Neural cell (in vitro differentiated cells): ENCODE results near the gene FNDC3B.

Experiments used
- EZH2 ChIP-seq: fragments of 200-600, 300-800 bp; shearing (Covaris generic), sonication (generic); IDR thresholded peaks from 2 replicates; pipeline ENCODE4 v1.6.1; 2014; ENCODE audit warnings: antibody characterized with exemption, low read length, borderline replicate concordance, mild to moderate bottlenecking; ENCODE audit not compliant: insufficient read depth, poor library complexity, severe bottlenecking
- POLR2AphosphoS5 ChIP-seq: IDR thresholded peaks from 2 replicates; pipeline ENCODE4 v1.6.1; 2012
- RAD21 ChIP-seq: fragments of 450-650 bp; conservative IDR thresholded peaks from 2 replicates; pipeline ENCODE4 v1.6.1; 2014; ENCODE audit warnings: antibody characterized with exemption, mild to moderate bottlenecking, moderate library complexity
- TF ChIP-seq, protein P1 (sequence below): fragments of 450-650 bp; IDR thresholded peaks from 2 replicates; pipeline ENCODE4 v1.5.1; 2014; ENCODE audit warnings: antibody characterized with exemption, mild to moderate bottlenecking, moderate library complexity; ENCODE audit not compliant: poor library complexity, severe bottlenecking

DNA sequence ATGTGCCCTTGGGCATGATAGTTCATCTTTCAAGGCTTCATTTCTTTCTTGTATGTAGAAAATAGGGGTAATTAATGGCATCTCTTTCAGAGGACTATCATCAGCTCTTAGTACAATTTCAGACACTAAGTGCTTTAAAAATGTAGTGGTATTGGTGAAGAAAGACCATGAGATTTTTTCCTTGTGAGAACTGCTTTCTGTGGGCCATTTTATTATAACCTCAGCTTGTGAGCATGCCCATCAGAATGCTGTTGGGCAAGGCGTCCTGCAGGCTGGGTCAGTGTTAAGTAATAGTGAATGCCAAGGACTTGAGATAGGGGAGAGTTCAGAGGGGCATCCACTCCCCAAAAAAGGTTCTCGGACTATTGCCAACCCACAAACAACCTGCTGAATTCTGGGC is 221.0 kb downstream of the FNDC3B start:
- TF ChIP-seq POLR2AphosphoS5 (no peak), RAD21 (no peak), EZH2 (no peak)
- TF ChIP-seq, protein P1, sequence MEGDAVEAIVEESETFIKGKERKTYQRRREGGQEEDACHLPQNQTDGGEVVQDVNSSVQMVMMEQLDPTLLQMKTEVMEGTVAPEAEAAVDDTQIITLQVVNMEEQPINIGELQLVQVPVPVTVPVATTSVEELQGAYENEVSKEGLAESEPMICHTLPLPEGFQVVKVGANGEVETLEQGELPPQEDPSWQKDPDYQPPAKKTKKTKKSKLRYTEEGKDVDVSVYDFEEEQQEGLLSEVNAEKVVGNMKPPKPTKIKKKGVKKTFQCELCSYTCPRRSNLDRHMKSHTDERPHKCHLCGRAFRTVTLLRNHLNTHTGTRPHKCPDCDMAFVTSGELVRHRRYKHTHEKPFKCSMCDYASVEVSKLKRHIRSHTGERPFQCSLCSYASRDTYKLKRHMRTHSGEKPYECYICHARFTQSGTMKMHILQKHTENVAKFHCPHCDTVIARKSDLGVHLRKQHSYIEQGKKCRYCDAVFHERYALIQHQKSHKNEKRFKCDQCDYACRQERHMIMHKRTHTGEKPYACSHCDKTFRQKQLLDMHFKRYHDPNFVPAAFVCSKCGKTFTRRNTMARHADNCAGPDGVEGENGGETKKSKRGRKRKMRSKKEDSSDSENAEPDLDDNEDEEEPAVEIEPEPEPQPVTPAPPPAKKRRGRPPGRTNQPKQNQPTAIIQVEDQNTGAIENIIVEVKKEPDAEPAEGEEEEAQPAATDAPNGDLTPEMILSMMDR = no peak
